ENCODE data around the gene PCGF2.
"Not testable (repeated sequence)": the region's sequence is repeated elsewhere in the genome, so short reads cannot be mapped to it uniquely, and the experiment has no call there.

The PCGF2 gene

GRCh38 chr17:38729886-38730525 is 18.1 kb downstream of the PCGF2 start, which contains the start of gene CISD3:
Gene CISD3 (plus strand): TSS chr17:38730341. CDS start chr17:38730359, 18 bp downstream.
- no peak for TF ChIP-seq JUND (IDR thresholded peaks at IDR 0.05; ENCODE audit: low read depth)
- in situ Hi-C loops (cut with HindIII; ENCODE audit: low pct_unique_long_range_greater_than_20kb, low sequenced_read_pairs), result no loop called here
- DNase-seq (ENCODE audit: low read depth in 1 of 2, low spot score in 1 of 2), result peak; percentile 92 to 93

- no peak for DNase-seq (ENCODE audit: low read depth in 1 of 2, low spot score in 1 of 2)
- in situ Hi-C loops (cut with HindIII; ENCODE audit: low pct_unique_long_range_greater_than_20kb, low sequenced_read_pairs), result no loop called here
- no peak for TF ChIP-seq JUND (IDR thresholded peaks at IDR 0.05; ENCODE audit: low read depth)
These were observed 18.7 kb downstream of the PCGF2 start for GRCh38 chr17:38729368-38729885.

- DNase-seq (ENCODE audit: low read depth in 1 of 2, low spot score in 1 of 2), result no peak
- in situ Hi-C loops (cut with HindIII; ENCODE audit: low pct_unique_long_range_greater_than_20kb, low sequenced_read_pairs), result no loop called here
- no peak for TF ChIP-seq JUND (IDR thresholded peaks at IDR 0.05; ENCODE audit: low read depth)
These were observed 19.8 kb downstream of the PCGF2 start for GRCh38 chr17:38728290-38728831.

- DNase-seq (ENCODE audit: low read depth in 1 of 2, low spot score in 1 of 2), result no peak
- in situ Hi-C loops (cut with HindIII; ENCODE audit: low pct_unique_long_range_greater_than_20kb, low sequenced_read_pairs), result no loop called here
- no peak for TF ChIP-seq JUND (IDR thresholded peaks at IDR 0.05; ENCODE audit: low read depth)
These were observed 20.4 kb downstream of the PCGF2 start for GRCh38 chr17:38727736-38728135.

- DNase-seq (ENCODE audit: low read depth in 1 of 2, low spot score in 1 of 2); in situ Hi-C loops (cut with HindIII; ENCODE audit: low pct_unique_long_range_greater_than_20kb, low sequenced_read_pairs): not testable (repeated sequence)
These were observed 22.0 kb downstream of the PCGF2 start for GRCh38 chr17:38726145-38726544.

GRCh38 chr17:38725066-38725465 is 23.1 kb downstream of the PCGF2 start:
- no peak for TF ChIP-seq JUND (IDR thresholded peaks at IDR 0.05; ENCODE audit: low read depth)
- in situ Hi-C loops (cut with HindIII; ENCODE audit: low pct_unique_long_range_greater_than_20kb, low sequenced_read_pairs), result no loop called here
- DNase-seq (ENCODE audit: low read depth in 1 of 2, low spot score in 1 of 2), result no peak

GRCh38 chr17:38724337-38724988 is 23.7 kb downstream of the PCGF2 start:
- no peak for DNase-seq (ENCODE audit: low read depth in 1 of 2, low spot score in 1 of 2)
- TF ChIP-seq JUND (IDR thresholded peaks at IDR 0.05; ENCODE audit: low read depth), result no peak
- in situ Hi-C loops (cut with HindIII; ENCODE audit: low pct_unique_long_range_greater_than_20kb, low sequenced_read_pairs), result no loop called here

- in situ Hi-C loops (cut with HindIII; ENCODE audit: low pct_unique_long_range_greater_than_20kb, low sequenced_read_pairs), result no loop called here
- DNase-seq (ENCODE audit: low read depth in 1 of 2, low spot score in 1 of 2), result no peak
- no peak for TF ChIP-seq JUND (IDR thresholded peaks at IDR 0.05; ENCODE audit: low read depth)
These were observed 26.3 kb downstream of the PCGF2 start for GRCh38 chr17:38721802-38722201.

- in situ Hi-C loops (cut with HindIII; ENCODE audit: low pct_unique_long_range_greater_than_20kb, low sequenced_read_pairs), result no loop called here
- TF ChIP-seq JUND (IDR thresholded peaks at IDR 0.05; ENCODE audit: low read depth), result no peak
These were observed 27.2 kb downstream of the PCGF2 start for GRCh38 chr17:38720941-38721340.

GRCh38 chr17:38719943-38720641 is 28.0 kb downstream of the PCGF2 start:
- in situ Hi-C loops (cut with HindIII; ENCODE audit: low pct_unique_long_range_greater_than_20kb, low sequenced_read_pairs), result no loop called here
- peak in 1 of 2 experiments; percentile 62 for DNase-seq (ENCODE audit: low read depth in 1 of 2, low spot score in 1 of 2)

More at GRCh38 chr17:38720941-38721340, 27.2 kb downstream of the PCGF2 start:
- no peak for DNase-seq (ENCODE audit: low read depth in 1 of 2, low spot score in 1 of 2)

GRCh38 chr17:38719289-38719942 is 28.7 kb downstream of the PCGF2 start:
- TF ChIP-seq JUND (IDR thresholded peaks at IDR 0.05; ENCODE audit: low read depth), result no peak
- in situ Hi-C loops (cut with HindIII; ENCODE audit: low pct_unique_long_range_greater_than_20kb, low sequenced_read_pairs), result no loop called here

More at GRCh38 chr17:38719943-38720641, 28.0 kb downstream of the PCGF2 start:
- no peak for TF ChIP-seq JUND (IDR thresholded peaks at IDR 0.05; ENCODE audit: low read depth)

GRCh38 chr17:38717139-38717745 is 30.9 kb downstream of the PCGF2 start:
- no peak for DNase-seq (ENCODE audit: low read depth in 1 of 2, low spot score in 1 of 2)
- no peak for TF ChIP-seq JUND (IDR thresholded peaks at IDR 0.05; ENCODE audit: low read depth)
- in situ Hi-C loops (cut with HindIII; ENCODE audit: low pct_unique_long_range_greater_than_20kb, low sequenced_read_pairs), result no loop called here

More at GRCh38 chr17:38719289-38719942, 28.7 kb downstream of the PCGF2 start:
- DNase-seq (ENCODE audit: low read depth in 1 of 2, low spot score in 1 of 2), result no peak
